Muscle layer of duodenum (tissue), 2 donors: ENCODE data around the gene VPS37B.

Source experiments
- H3K27ac ChIP-seq: one replicate; pipeline ENCODE4 v1.7.0; 2013; ENCODE audit warnings: mild to moderate bottlenecking, low read length
- H3K27me3 ChIP-seq: one replicate; pipeline ENCODE4 v1.7.0; 2013; ENCODE audit warnings: low read depth, mild to moderate bottlenecking, control low read depth, low read length
- H3K36me3 ChIP-seq, 2 donors: one replicate each; pipeline ENCODE4 v1.7.0; 2013; ENCODE audit warnings: low read length in 2 of 2, control low read depth in 1 of 2, mild to moderate bottlenecking in 1 of 2; ENCODE audit not compliant: insufficient read depth in 2 of 2, control insufficient read depth in 1 of 2
- H3K4me1 ChIP-seq, 2 donors: one replicate each; pipeline ENCODE4 v1.7.0; 2013; ENCODE audit warnings: low read length in 2 of 2, mild to moderate bottlenecking in 2 of 2, control low read depth in 1 of 2, moderate library complexity in 1 of 2; ENCODE audit not compliant: insufficient read depth in 2 of 2, control insufficient read depth in 1 of 2
- H3K4me3 ChIP-seq, 2 donors: one replicate each; pipeline ENCODE4 v1.7.0; 2013; ENCODE audit warnings: low read length in 2 of 2, low read depth in 1 of 2, mild to moderate bottlenecking in 1 of 2
- H3K9me3 ChIP-seq, 2 donors: one replicate each; pipeline ENCODE4 v1.7.0; 2013; ENCODE audit warnings: low read length in 2 of 2, control low read depth in 1 of 2, mild to moderate bottlenecking in 1 of 2; ENCODE audit not compliant: control insufficient read depth in 1 of 2
- donor health status: healthy.

Gene VPS37B

DNA sequence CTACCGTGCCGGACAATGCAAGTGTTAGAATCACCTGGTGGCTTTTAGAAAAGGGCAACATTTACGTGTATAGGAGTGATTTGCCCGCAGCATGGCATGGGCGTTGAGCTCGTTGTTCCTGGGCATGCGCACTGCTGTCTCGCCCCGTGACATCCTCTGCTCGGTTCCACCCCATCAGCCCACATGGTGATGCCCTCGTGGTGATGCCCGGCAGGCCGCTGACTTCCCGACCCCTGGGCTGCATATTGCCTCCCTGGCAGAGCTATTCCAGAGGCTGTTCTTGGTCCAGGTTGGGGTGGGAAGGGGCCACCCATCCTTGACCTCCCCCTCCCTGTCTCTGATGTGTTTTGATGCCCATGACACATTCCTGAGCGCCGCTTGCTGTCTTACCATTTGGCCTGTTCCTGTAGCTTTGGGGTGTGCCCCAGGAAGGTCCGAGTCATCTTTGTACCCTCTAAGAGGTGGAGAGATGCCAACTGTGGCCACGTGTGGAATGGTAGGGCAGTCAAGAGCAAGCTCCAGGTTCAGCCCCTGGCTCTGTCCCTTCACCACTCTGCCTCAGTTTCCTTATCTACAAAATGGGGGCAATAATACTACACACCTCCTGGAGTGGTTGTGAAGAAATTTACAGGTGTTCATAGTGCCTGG lies 55.9 kb downstream of the VPS37B start:
- H3K9me3 ChIP-seq, result no peaks in the 10 kb centered on the region
- H3K27ac ChIP-seq, result no peak overlapping the region
- H3K4me1 ChIP-seq, result peaks cover 0 to 30% of the 10 kb centered on the region in 2 donors
- no peaks in the 10 kb centered on the region for H3K27me3 ChIP-seq
- H3K4me3 ChIP-seq, result no peak overlapping the region
- H3K36me3 ChIP-seq, result no peaks in the 10 kb centered on the region

DNA sequence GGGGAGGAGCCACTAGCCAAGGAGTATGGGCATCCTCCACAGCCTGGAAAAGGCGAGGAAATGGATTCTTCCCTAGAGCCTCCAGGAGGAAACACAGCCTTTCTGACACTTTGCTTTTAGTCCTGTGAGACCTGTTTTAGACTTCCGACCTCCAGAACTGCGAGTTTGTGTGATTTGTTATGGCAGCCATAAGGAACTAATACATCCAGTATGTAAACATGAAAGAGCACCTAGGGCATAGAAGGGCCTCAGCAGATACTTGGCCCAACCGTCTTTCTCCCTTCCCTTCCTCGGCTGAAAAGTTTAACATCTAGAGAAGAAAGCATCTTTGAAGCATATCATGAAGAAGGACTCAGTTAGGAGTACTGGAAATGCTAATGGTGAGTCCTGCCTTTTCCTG lies 57.1 kb downstream of the VPS37B start:
- Histone ChIP-seq H3K9me3 (no peaks in the 10 kb centered on the region), H3K4me3 (no peak overlapping the region), H3K27ac (no peak overlapping the region)

DNA sequence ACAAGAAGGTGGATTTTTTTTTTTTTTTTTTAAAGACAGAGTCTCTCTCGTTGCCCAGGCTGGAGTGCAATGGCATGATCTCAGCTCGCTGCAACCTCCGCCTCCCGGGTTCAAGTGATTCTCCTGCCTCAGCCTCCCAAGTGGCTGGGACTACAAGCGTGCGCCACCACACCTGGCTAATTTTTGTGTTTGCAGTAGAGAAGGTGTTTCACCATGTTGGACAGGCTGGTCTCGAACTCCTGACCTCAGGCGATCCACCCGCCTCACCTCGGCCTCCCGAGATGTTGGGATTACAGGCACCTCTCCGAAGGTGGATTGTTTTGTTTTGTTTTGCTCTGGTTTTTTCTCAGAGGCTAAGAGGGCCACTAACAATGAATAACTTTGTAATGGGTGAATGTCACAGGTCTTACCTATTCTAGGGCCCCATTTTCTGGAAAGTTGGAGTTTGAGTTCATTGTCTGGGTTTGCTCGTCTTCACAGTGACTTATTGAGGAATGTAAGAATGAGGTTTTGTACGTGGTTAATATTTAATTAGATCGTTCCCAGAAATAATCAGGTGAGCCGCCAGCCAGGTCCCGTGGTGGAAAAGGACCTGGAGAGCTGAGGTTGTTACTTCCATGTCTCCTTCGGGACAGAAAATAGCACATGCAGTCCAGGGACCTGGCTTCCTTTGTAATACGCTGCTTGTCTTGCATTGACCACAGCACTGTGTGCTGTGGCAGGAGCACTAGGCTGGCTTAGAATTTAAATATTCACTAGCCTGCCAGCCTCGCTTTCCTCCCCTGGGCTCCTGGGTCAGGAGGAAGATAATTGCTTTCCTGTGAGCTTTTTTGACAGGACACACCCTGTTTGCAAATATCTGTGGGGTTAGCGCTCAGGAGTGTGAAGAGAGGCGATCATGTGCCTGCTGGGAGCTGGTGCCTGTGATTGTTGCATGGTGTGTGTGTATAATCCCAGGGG lies 58.3 kb downstream of the VPS37B start:
- Histone ChIP-seq H3K27ac (no peak overlapping the region), H3K9me3 (no peaks in the 10 kb centered on the region), H3K36me3 (no peaks in the 10 kb centered on the region), H3K4me3 (no peak overlapping the region), H3K27me3 (no peaks in the 10 kb centered on the region), H3K4me1 (peaks cover 0 to 26% of the 10 kb centered on the region in 2 donors)

More for the DNA sequence above, 57.1 kb downstream of the VPS37B start:
- H3K27me3 ChIP-seq, result no peaks in the 10 kb centered on the region
- peaks cover 0 to 32% of the 10 kb centered on the region in 2 donors for H3K4me1 ChIP-seq
- no peaks in the 10 kb centered on the region for H3K36me3 ChIP-seq

DNA sequence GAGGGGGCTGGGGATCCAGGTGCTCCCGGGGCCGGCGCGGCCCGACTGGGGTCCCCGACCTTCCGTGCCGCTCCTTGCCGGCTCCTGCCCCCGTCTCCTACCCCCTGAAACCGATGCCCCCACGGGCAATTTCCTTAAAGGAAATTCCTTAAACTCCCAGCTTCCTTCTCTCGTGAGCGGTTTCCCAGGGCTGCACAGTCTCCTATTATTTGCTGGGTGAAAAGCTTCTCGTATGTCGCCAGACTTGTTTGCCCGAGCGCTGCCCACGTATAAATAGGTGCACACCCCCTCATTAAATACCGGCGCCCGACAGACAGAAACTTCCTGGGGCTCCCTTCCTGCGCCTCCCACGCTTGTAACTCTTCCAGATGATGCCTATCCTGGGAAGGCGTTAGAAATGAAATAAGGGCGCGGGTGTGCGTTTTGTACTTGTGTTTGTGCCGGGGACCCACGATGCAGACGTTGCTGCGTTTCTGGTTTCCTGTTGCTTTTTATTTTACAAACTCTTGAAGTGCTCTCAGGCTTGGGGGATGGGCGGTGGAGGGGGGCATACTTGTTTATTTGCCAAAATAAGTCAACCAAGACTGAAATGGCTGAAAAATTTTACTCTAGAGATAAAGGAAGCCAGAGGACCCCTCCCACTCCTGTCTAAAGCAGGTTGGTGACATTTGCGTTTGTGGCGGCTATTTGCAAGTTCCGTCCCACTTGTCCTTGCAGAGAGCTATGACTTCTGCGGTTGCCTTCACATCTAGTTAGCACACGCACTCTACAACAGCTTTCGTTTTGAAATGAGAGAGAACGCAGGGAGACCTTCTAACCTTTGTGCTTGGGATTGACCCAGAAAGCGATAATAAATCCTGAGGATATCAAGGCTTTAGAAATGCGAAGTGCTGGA lies 59.6 kb downstream of the VPS37B start:
- Histone ChIP-seq H3K4me1 (peaks cover 0 to 14% of the 10 kb centered on the region in 2 donors), H3K4me3 (peak overlapping the region; percentile 71 to 91), H3K27ac (peak overlapping the region; percentile 35), H3K36me3 (no peaks in the 10 kb centered on the region), H3K27me3 (no peaks in the 10 kb centered on the region), H3K9me3 (no peaks in the 10 kb centered on the region)

DNA sequence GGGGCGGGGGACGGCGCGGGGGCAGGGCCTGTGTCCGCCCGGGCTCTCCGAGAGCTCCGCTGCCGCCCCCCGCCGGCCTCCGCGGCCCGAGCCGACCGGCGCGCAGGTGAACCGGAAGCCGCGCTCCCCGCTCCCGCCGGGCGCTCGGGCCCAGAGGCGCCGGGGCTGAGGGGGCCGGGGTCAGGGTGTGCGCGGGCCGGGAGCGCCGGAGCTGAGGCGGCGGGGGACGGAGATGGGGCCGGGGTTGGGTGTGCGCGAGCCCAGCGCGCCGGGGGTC lies 60.2 kb downstream of the VPS37B start:
- H3K4me1 ChIP-seq, result peaks cover 0 to 11% of the 10 kb centered on the region in 2 donors
- no peaks in the 10 kb centered on the region for H3K36me3 ChIP-seq
- no peaks in the 10 kb centered on the region for H3K27me3 ChIP-seq
- H3K27ac ChIP-seq, result no peak overlapping the region
- no peaks in the 10 kb centered on the region for H3K9me3 ChIP-seq
- peak overlapping the region; percentile 71 to 91 for H3K4me3 ChIP-seq

DNA sequence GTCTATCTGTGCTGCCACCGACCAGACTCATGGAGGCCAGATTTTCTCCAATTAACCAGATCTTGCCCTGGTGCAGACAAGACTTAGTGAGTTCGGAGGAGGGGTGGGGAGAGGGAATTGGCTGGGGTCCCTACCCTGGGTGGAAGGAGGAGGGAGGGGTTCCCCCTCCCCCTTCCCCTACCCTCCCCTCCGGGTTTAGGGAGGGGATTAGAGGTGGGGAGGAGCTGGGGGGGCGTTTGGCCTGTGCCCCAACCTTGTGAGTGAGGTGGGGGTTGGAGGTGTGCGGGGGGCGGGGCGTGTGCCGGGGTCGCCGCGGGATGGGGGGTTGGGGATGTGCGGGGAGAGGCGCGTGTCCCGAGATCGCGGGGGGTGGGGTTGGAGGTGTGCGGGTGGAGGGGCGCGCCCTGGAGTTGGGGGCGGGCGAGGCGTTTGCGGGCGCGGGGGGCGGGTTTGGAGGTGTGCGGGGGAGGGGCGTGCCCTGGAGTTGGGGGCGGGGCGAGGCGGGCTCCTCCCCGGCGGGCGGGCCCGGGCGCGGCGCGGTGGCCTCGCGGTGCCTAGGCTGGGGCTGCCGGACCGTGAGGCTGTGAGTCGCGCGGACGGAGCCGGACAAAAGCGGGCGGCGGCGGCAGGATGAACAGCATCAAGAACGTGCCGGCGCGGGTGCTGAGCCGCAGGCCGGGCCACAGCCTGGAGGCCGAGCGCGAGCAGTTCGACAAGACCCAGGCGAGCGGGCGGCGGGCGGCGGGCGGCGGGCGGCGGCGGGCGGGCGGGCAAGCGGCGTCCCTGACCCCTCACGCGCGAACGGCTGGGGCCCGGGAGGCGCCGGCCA lies 60.8 kb downstream of the VPS37B start, which contains the start of gene HIP1R:
TSS of gene HIP1R (plus strand) at position 537 of the 829 bp plus-strand sequence. CDS start at position 631, 94 bp downstream.
- H3K4me1 ChIP-seq, result peaks cover 0 to 11% of the 10 kb centered on the region in 2 donors
- no peaks in the 10 kb centered on the region for H3K27me3 ChIP-seq
- H3K27ac ChIP-seq, result peak within 1 kb of the TSS; percentile 45
- no peaks in the 10 kb centered on the region for H3K36me3 ChIP-seq
- H3K4me3 ChIP-seq, result peak within 1 kb of the TSS; percentile 72 to 91
- H3K9me3 ChIP-seq, result no peaks in the 10 kb centered on the region

DNA sequence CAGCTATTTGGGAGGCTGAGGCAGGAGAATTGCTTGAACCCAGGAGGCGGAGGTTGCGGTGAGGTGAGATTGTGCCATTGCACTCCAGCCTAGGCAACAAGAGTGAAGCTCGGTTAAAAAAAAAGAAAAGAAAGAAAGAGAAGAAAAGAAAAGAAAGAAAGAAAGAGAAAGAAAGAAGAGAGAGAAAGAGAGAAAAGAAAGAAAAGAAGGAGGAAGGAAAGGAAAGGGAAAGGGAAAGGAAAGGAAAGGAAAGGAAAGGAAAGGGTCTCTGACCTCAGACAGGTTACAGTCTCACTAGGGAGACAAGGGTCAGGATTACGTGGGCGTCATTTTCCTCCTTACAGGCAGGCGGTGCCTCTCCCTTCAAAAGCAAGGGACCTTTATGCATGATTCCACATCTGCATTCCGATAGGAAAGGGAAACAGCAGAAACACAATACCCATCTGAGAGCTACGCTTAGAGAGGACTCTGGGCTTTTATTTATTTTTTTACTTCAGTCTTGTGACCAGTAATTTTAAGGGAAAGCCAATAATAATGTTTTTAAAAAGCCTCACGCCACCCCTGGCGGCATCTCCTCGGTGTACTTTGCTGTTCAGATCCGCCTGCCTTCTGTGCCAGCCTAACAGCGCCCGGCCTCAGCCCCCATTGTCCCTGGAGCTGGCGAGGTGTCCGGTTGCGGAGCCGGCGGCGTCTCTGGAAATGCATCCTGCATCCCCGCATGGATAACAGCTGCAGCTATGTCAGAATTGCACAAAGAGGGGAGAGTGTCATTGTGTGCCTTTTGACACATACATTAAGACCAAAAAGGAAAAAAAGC lies 61.6 kb downstream of the VPS37B start:
- peak overlapping the region; percentile 66 to 72 for H3K4me3 ChIP-seq
- no peaks in the 10 kb centered on the region for H3K9me3 ChIP-seq
- H3K4me1 ChIP-seq, result peaks cover 0 to 11% of the 10 kb centered on the region in 2 donors
- H3K36me3 ChIP-seq, result no peaks in the 10 kb centered on the region
- peak overlapping the region; percentile 45 for H3K27ac ChIP-seq
- no peaks in the 10 kb centered on the region for H3K27me3 ChIP-seq

DNA sequence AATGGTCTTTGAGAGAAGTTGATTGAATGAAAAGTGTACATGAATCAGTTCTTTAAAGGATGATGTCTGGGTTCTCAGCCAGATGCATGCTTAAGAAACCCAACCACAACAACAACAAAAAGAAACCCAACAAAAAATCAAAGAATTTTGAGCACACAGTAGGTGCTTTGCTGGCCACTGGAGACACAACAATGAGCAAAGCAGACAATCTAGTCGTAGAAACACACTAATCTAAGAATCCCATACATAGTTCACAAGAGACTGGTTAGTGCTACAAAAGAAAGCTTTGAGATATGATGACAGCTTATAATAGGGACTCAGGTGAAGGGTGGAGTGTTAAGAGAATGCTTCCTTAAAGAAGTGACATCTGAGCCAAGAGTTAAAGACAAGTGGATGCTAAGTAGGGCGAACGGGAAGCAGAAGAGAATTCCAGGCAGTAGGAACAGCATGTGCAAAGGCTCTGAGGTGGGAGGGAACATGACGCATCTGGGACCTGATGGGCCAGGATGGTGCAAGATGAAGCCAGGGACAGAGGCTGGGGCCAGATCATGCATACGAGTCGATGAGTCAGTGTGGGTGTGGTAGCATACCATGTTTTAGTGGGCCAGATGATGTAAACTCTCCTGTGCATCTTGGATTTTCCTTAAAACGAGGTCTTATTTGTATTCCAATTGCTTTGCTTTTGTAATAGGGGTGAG lies 65.3 kb downstream of the VPS37B start:
- Histone ChIP-seq H3K27me3 (no peaks in the 10 kb centered on the region), H3K4me3 (no peak overlapping the region), H3K27ac (no peak overlapping the region), H3K9me3 (no peaks in the 10 kb centered on the region), H3K4me1 (peaks cover 3 to 6% of the 10 kb centered on the region in 2 donors), H3K36me3 (no peaks in the 10 kb centered on the region)

DNA sequence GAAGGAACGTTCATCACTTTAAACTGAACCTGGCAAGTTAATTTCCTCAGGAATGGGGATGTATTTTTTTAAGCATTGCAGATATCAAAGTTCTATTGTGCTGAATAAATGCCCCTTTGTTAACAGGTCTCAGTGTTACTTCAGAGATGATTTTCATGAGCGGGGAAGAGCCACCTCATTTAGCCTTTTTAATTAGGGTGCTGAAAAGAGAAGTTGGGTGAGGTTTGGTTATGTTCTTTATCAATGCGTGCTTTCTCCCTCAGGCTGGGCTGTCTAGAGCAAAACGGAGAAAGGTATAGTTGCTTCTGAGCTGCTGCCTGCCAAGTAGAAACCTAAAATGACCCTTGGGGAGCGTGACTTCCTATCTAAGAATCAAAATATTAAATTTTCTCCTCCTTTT lies 68.7 kb downstream of the VPS37B start:
- Histone ChIP-seq H3K27me3 (no peaks in the 10 kb centered on the region), H3K9me3 (no peaks in the 10 kb centered on the region), H3K4me1 (peaks cover 0 to 3% of the 10 kb centered on the region in 2 donors), H3K4me3 (no peak overlapping the region), H3K36me3 (no peaks in the 10 kb centered on the region), H3K27ac (no peak overlapping the region)
